ENCODE data around the gene C9orf40.

DNA sequence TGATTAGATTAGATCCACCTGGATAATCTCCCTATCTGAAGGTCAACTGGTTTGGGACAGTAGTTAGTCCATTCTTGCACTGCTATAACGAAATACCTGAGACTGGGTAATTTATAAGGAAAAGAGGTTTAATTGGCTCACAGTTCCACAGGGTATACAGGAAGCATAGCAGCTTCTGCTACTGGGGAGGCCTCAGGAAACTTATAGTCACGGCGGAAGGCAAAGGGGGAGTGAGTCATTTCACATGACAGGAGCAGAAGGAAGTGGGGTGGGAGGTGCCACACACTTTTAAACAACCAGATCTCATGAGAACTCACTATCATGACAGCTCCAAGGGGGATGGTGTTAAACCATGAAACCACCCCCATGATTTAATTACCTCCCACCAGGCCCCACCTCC is 9.9 kb downstream of the C9orf40 start:
- TF ChIP-seq, protein P1, sequence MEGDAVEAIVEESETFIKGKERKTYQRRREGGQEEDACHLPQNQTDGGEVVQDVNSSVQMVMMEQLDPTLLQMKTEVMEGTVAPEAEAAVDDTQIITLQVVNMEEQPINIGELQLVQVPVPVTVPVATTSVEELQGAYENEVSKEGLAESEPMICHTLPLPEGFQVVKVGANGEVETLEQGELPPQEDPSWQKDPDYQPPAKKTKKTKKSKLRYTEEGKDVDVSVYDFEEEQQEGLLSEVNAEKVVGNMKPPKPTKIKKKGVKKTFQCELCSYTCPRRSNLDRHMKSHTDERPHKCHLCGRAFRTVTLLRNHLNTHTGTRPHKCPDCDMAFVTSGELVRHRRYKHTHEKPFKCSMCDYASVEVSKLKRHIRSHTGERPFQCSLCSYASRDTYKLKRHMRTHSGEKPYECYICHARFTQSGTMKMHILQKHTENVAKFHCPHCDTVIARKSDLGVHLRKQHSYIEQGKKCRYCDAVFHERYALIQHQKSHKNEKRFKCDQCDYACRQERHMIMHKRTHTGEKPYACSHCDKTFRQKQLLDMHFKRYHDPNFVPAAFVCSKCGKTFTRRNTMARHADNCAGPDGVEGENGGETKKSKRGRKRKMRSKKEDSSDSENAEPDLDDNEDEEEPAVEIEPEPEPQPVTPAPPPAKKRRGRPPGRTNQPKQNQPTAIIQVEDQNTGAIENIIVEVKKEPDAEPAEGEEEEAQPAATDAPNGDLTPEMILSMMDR (IDR thresholded peaks at IDR 0.05; ENCODE audit: low read length): no peak
- TF ChIP-seq EZH2 (optimal IDR thresholded peaks at IDR 0.05; ENCODE audit: low read depth, low read length): no peak
- no peak for TF ChIP-seq EZH2phosphoT487 (IDR thresholded peaks at IDR 0.05; ENCODE audit: low read length)
